Measurements from ENCODE around the gene GRB10.
"Not testable (repeated sequence)": the region's sequence is repeated elsewhere in the genome, so short reads cannot be mapped to it uniquely, and the experiment has no call there.

Gene GRB10

DNA sequence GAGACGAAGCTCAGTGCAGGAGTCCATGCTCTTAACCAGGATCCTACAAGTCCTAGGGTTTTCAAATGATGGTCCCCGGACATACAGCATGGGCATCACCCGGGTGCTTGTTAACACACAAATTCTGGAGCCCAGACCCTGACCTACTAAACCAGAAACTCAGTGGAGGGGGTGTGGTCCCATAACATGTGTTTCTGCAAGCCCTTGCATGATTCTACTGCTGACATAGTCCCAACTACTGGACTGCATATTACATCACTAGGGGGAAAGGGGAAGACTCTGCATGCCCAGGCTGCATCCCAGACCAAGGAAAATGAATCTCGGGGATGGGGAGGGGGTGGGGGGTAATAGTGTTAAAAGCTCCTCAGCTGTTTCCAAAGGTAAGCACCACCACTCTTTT, 40.3 kb downstream of the GRB10 start:
- no peak for DNase-seq

DNA sequence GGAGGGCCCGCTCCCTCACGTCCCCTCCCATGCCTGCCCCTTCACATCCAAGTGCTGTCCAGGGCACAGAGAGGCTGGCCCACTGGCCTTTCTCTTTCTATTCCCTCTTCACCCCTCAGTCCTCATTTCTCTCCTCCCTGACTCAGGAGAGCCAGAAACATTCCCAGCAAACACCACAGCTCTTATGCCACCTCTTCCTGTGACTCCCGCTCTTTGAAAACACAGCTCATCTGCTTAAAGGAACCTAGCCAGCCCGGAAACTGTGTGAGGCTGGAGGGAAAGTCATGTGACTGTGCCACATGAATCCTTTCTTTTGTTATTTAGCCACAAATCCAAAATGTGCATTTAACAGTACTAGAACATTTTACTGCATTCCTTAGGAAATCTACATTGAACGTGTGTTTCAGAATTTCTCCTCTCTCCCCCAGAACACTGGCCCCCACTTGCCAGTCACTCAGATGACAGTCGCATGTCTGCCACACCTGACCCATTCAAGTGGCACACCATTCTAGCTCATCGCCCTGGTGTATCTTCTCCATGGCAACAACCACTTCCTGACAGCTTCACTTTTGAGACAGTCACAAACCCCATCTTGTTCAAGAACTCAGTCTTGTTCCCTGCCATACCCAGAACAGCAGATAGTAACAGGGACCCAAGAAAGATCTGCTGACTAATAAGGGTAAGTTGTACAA, 42.8 kb downstream of the GRB10 start:
- no peak for DNase-seq

DNA sequence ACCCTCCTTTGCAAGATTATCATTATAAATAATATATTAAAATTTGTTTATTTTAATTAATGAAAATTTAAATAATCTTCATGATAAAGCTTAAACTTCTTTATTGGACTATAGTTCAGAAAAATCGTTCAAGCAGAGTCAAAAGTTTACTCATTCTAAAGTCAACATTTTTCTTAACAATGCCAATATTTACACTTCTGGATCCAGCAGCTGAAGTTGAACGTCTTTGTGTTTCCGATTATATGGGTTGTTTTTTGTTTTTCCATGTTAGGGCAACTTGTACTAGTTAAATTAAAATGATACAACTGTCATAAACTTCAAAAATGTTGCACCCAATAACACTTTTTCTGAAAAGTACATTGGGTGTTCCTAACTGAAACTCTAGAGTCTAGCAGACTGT, 43.8 kb downstream of the GRB10 start:
- no peak for DNase-seq

DNA sequence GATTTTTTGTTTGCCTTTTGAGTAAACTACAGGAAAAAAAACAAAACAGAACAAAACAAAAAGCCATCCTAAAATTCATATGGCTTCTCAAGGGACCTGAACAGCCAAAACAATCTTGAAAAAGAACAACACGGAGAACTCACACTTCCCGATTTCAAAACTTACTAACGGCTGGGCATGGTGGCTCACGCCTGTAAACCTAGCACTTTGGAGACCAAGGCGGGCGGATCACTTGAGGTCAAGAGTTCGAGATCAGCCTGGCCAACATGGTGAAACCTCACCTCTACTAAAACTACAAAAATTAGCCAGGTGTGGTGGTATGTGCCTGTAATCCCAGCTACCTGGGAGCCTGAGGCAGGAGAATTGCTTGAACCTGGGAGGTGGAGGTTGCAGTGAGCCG, 46.9 kb downstream of the GRB10 start:
- not testable (repeated sequence) for DNase-seq

DNA sequence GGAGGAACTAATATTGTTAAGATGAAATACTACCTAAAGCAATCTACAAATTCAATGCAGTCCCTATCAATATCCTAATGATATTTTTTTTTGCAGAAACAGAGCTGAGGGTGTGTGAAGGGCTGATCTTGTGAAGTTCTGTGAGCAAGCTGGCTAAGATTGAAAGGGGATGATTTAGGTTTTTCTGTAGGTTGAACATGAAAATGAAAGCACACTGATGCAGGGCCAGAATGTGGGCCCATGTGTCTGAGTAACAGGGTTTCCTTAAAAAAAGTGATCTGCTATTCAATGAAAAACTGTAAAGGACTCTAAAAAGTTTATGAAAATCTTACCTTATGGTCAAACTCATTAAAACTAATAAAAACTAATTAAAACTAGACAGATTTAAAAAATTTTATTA, 47.4 kb downstream of the GRB10 start:
- no peak for DNase-seq

DNA sequence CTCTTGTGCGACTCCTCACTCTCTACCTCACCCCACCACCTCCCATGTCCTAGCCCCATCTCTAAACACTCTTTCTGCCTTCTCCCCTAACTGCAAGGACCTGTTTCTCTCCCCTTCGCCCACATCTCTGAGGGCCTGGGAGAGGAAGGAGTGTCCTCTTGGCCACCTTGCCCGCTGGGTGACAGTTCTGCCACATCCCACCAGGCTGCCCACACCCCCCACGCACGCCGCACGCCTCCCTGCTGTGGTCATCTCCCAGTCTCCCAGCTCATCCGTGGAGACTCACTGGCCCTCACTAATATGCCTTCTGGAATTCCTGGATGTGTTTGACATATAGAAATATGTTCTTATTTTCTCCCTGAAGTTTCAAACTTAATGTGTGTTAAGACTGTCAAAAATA, 48.5 kb downstream of the GRB10 start:
- no peak for DNase-seq

DNA sequence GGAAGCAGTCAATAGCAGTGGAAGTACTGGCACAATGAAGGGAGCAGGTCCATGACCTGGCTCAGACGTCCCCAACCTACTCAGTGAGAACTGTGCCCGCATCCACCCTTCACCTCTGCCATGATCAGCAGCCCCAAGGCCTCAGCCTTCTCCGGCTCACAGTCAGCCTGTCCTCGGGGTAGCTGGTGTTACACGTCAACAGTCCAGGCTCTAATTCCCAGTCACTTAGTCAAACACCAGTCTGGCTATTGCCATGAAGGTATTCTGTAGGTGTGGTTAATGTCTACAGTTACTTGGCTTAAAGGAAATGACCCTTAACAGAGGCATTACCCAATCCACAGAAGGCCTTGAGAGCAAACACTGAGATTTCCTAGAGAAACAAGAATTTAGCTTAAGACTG, 49.1 kb downstream of the GRB10 start:
- no peak for DNase-seq

DNA sequence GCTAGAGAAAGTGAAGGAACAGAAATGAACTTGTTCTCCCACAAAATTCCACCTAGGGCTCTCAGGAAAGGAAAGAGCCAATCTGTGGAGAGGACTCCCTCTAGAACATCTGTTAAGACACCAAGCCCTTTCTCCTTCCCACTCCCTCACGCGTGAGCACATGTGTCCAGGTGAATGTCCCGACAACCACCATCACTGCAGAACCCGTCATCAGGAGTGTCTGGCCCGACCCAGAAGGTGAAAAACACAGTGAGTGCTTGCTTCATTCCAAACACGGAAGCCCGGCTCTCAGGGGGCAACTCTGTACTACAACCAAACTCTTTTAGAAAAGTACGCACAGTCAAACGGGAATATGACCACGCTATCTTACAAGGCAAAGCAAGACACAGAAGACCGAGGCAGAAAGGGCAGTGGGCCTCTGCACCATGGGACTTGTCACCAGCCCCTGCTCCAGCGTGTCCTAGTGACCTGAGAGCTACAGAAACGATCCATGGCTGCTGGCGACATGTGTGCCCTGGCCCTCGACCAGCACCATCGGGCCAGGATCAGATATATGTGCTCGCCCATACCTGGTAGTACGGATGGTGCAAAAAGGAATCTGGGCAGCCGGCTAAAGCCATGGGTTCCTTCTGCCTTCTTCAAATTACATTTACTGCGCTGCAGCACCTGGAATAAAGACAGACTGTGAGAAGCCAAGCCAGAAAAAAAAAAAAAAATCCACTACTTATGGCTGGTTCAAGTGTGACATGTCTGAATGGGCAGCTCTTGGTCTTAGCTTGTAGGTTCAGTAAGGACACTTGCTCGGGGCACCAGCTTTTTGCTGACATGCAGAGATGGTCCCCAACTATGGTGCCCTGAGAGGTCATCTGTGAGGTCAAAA, 50.8 kb downstream of the GRB10 start:
- DNase-seq = no peak

DNA sequence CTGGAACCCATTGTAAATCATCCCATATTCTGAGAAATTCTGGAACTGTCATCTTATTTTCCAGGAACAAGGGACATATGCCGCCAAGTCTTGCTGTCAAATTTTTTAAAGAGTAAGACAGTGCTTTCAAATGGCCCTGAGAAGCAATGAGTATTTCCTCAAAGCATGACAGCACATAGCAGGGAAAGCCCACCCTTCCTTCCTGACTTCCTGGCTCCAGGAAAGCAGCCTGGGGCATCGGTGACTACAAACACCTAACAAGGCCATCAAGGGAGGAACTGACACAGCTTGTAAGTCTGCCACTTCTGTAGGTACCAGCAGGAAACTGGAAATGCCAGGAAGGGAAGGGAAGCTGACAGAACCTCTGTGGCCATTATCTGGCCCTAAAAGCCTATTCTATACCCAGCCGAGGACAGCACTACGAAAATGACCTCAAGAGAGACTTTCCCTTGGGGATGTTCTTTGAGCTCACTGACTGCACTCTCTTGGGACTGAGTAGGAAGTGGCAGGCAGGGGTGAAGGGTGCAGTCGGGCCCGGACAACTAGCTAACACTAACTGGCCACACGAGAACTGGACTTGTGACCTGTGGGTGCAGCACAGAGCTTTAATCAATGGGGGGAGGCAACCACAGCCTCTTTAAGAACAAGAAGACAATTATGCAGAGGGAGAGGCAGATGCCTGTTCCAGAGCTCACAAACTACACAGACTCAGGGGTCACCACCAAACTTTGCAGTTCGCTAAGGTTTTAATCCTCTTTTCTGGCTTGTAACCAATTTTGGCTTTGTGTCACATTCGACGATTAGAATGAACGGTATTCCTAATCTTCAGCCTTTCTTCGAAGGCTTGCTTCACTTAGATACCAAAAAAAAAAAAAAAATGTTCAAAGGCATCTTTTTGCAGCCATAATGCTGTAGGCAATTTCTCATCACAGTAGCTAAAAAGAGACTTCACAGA, 52.0 kb downstream of the GRB10 start:
- no peak for DNase-seq

DNA sequence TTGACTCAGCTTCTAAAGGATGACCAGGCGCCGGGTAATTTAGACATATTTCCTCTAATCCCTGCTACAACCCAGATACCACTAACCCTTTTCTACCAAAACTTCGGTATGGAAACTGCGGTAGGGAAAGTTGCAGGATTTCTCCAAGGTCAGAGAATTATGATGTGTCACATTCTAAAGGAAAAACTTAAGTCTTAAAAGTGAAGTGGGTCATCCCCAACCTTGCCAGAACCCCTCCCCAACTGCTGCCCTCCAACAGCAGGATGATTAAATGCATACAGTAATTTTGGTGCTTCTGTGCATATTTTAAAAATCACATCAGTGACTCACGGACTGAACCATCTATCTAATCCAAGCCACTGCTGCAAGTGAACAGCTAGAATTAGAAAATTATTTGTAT, 52.7 kb downstream of the GRB10 start:
- no peak for DNase-seq

DNA sequence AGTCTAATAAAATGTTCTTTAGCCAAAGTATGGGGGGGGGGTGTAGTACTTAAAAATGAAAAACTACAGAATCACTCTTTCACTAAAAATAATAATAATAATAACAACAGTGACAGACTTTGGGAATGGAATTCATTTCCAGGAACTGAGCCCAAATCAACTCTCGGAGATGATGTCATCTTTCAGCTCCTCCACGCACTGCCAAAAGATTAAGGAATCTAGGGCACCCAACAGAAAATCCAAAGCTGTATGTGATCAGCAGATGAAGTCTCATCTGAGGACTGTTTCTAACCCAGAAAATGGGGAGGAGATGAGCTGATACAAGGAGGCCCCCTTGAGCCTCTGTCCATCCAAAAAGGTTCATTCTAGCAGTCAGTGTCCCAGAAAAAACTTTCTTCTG, 54.5 kb downstream of the GRB10 start:
- no peak for DNase-seq

DNA sequence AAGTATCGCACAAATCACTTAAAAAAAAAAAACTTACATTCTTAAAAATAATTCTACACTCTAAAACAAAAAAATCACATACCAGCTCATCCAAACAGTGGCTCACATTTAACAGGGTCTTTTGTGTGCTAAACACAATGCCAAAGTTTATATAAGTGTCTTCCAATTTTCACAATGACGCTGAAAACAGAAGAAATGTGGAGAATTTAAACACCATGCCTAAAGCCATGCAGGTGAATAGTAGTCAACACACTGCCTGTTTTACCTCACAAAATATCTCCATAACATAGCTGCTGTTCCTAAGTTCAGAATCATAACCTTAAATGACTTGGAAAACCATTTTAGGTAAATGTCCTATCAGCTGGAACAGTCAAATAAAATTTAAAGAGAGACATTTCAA, 55.0 kb downstream of the GRB10 start:
- no peak for DNase-seq

DNA sequence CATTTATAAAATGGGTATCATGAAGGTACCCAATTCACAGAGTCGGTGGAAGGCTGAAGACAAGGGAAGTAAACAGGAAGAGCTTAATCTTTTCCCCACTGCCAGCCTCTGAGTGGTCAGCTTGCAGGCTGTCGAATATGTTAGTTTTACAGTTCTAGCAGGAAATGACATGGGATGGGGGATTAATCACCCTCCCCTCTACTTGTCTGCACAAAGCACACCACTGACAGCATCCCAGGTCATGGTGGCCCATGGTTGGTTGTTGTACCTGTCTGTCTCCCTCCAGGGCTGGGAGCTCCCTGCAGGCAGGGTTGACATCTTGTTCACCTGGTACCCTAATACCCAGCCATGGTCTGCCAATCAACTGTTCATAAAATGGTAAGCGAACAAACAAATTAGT, 55.6 kb downstream of the GRB10 start:
- DNase-seq = no peak

DNA sequence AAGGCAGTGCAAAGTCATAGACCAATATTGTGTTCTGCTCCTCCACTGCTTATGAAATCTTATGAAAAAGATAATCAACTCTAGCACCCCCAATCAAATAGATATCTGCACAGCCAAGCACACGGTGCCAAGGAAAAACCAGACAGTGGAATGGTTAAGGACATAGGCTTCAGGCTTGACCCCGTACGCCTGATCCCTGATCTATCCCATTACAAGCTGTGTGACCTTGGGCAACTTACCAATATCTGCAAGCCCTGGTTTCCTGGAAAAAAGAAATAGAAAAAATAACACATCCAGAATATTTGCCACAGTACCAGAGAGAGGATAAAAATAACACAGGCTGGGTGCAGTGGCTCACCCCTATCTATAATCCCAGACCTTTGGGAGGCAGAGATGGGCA, 56.9 kb downstream of the GRB10 start:
- no peak for DNase-seq

DNA sequence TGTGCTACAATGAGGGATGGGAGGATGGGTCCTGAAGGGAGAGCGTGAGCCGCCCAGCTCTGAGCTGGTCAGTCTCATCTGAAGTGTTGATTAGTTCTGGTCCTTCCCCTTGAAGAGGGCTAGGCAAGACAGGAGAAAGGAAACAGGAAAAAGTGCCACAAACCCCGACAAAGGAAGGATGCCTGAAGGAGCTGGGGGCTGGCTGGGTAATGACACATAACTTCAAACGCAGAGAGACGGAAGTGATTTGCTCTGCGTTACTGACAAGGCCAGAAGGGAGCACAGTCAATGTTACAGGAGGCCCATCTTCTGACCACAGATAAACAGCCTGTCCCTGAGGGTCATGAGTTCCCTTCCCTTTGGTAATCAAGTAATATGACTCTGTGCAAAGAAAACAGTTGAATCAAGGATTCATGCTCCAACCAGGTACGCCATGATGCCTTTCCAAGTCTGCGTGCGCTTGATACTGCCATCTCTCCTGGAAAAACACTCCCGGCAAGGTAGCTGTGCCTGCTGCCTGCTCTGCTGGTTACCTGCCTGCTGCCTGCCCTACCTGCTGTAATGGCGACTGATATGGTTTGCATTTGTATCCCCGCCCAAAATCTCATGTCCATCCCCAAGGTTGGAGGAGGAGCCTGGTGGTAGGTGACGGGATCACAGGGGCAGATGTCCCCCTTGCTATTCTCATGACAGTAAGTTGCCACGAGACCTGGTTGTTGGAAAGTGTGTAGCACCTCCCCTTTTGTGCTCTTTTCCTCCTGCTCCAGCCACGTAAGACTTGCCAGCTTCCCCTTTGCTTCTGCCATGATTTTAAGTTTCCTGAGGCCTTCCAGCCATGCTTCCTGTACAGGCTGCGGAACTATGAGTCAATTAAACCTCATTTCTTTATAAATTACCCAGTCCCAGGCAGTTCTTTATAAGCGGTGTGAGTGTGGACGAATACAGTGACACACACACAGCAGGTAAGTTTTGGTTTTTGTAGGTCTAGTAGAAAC, 57.9 kb downstream of the GRB10 start:
- DNase-seq = no peak

DNA sequence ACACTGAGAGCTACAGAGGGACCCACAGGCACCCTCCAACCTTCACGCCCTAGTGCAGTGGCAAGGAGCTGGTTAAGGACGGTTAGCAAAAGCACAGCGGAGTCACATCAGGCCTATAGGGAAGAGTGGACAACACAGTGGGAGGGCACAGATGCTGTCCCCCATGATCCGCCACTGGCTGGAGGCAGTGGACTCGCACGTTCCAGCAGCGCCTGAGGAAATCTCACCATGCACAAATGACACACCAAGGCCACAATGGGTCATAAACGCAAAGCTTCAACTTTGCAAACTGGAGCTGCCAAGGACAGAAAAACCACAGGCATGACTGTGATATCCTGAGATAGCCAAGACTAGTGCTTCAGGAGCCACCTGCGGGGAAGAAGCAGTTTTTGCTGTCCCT, 58.8 kb downstream of the GRB10 start:
- no peak for DNase-seq

DNA sequence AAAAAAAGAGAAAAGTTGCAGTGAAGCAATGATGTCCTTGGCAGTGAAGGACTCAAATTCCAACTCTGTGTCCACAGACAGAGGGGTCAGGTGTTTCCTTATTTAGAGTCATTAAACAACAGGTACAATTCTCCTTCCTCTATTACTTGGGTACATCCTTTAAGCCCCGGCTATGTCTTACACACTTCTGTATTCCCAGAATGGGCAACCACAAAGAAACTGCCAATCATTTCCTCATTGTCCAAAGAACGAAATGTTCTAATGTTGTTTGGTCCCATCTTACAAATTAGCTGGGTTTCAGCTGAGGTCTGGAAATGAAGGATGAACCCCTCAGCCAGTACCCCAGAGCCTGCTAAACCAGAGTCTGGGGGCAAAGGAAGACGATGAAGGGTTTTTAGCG, 59.5 kb downstream of the GRB10 start:
- no peak for DNase-seq

DNA sequence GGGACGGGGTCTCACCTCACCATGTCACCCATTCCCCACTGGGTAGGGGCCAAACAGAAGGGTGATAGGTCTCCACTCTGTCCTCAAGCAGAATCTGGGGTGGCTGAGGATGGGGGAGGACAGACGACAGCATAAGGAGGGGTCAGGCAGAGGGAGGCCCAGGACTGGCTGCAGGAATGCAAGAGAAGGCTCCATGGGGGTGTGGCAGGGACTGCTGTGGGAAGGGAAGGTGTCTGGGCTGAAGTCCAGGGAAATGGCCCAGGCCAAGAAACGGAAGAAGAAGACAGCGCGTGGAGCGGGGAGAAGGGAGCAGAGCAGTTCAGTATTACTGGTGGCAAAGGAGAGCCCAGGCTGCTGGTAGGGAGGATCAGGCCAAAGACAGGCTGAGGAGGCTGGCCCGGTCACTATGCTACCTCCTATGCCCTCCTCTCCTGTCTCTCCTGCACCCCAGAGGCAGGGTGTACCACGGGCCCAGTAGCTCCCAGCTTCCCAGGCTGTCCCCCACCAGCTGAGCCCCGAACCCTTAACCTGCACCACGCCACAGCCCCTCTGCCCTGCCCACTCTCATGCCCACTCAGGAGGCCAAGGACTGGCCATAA, 60.9 kb downstream of the GRB10 start:
- no peak for DNase-seq

DNA sequence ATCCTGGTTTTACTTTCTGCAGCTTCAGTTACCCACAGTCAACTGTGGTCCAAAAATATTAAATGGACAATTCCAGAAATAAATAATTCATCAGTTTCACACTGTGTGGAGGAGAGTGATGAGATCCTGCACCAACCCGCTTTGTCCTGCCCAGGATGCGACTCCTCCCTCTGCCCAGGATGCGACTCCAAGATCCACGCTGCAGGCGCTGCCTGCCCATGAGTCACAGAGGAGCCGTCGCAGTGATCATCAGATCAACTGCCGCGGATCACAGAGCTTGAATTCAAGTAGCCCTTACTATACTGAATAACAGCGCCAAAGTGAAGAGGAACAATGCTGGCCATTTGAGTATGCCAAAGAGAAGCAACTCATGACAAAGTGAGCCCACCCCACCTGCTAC, 61.5 kb downstream of the GRB10 start:
- no peak for DNase-seq

DNA sequence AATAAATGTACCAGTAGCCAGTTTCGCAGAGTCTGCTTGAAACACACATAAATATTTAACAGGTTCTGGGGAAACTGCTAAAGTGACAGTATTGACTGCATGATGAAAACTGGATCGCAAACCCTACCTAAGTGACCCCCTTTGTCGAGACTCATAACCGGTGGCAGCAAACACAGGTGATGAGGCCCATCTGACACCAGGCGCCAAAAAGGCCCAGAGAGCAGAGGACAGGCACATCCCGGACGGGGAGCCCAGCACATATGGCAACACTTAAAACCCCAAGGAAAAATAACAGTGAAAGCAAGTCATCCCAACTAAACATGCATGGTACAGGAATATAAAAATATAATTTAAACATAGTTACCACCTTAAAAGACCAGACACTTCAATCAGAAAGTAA, 62.4 kb downstream of the GRB10 start:
- no peak for DNase-seq

DNA sequence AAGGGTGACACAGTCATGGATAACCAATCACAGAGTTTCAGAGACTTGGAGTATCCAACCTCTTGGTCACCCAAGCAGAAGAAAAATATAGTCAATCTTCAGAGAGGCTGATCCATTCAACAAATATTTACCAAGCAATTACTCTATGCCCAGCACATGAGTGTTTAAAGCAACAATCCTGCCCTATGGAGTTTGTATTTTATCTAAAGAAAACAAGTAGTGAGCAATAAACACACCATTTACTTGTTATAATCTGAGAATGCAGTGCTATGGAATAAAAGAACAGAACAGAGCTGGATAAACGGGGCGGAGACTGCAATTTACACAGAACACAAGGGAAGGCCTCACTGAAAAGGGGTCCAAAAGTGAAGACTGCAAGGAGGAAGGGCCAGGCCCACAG, 63.8 kb downstream of the GRB10 start:
- no peak for DNase-seq

DNA sequence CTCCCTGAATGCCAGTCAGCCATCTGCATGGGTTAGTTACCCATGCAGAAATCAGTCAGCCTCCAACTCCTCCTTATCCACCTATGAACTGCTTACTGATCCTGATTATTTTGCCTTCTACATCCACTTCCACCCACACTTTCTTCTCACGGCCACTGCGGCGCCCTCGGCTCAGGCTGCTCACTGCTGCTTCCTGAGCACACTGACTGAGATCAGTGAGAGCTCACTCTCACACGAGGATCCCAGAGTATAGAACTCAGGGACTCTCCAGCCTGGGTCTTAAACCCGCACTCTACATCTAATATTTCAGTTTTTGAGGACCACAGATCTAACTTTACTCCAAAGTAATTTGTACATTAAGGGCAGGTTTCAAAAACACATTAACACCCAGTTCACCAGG, 64.4 kb downstream of the GRB10 start:
- no peak for DNase-seq
